ENCODE results near the gene SREK1.
"Not testable (repeated sequence)": the region's sequence is repeated elsewhere in the genome, so short reads cannot be mapped to it uniquely, and the experiment has no call there.

SREK1 gene

DNA sequence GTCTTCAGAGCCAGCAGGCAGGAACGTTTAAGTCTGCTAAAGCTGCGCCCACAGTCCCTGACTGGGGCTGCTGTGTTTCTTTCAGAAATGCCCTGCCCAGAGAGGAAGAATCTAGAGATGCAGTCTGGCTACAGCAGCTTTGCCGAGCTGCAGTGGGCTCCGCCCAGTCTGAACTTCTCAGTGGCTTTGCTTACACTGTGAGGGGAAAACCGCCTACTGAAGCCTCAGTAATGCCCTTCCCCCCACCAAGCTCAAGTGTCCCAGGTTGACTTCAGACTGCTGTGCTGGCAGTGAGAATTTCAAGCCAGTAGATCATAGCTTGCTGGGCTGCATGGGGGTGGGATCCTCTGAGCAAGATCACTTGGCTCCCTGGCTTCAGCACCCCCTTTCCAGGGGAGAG lies 78.4 kb downstream of the SREK1 start:
- no peak for DNase-seq (ENCODE audit: low read depth in 4 of 4, low spot score in 1 of 4)

DNA sequence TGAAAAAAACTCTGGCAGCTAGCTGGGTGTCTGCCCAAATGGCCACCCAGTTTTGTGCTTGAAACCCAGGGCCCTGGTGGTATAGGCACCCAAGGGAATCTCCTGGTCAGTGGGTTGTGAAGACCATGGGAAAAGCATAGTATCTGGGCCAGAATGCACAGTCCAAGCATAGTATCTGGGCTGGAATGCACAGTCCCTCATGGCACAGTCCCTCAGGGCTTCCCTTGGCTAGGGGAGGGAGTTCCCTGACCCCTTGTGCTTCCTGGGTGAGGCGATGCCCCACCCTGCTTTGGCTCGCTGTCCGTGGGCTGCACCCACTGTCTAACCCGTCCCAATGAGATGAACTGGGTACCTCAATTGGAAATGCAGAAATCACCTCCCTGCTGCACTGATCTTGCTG lies 78.8 kb downstream of the SREK1 start:
- DNase-seq (ENCODE audit: low read depth in 4 of 4, low spot score in 1 of 4): not testable (repeated sequence)

DNA sequence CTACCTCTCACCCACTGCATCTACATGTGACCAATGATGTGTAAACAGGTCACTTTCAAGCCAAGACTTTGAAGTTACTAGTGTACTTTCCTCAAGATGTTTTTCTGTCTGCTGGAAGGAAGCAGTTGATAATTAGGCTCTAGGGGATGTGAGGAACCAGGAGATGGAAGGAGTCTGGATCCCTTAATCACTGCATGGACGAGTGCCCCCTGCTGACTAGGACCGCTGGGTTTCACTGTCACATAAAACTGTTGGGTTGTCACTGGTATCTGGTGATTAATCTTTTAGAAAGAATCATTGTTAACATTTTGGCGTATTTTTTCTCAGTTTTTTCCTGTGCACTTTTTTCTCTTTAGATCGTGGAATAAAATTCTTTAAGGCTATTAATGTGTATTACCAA lies 79.5 kb downstream of the SREK1 start:
- DNase-seq (ENCODE audit: low read depth in 4 of 4, low spot score in 1 of 4): no peak

DNA sequence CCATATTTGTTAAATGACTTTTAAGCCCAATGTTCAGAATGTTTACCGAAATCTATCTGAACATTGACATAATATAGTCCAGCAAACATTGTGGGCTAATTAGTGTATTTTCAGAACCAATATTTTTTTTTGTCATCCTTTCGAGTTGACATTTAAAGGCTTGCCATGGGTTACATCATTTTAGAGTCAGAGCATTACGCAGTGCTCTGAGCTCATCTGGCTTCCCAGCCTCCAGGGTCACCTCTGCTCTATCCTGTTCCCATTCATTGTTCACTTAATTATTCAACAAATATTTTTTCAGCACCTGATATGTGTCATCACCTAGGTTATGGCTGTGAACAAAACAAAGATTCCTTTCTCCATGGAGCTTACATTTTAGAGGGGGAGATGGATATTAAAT lies 80.2 kb downstream of the SREK1 start:
- DNase-seq (ENCODE audit: low read depth in 4 of 4, low spot score in 1 of 4): no peak

DNA sequence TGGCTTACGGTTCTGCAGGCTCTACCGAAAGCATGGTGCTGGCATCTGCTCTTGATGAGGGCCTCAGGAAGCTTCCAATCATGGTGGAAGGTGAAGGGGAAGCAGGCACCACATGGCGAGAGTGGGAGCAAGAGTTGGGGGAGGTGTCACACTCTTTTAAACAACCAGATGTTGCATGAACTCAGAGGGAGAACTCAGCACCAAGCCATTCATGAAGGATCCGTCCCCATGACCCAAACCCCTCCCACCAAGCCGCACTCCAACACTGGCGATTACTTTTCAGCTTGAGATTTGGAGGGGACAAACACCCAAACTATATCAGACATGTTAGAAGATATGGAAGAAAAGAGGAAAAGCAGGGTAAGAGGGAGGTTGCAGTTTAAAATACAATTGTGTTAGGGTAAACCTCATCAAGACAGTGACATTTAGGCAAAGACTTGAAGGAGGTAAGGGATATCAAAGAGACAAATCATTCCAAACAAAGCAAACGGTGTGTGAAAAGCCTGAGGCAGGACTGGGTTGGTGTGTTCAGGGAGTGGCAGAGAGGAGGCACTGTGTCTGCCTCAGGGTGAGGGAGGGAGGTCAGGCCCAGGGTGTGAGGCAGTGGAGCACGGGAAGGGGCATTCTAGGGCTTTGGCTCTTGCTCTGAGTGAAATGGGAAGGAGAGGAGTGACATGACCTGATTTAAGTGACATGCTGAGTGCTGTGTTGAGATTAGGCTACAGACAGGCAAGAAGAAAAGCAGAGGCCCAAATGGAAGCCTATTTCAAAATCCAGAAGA lies 80.9 kb downstream of the SREK1 start:
- no peak for DNase-seq (ENCODE audit: low read depth in 4 of 4, low spot score in 1 of 4)

DNA sequence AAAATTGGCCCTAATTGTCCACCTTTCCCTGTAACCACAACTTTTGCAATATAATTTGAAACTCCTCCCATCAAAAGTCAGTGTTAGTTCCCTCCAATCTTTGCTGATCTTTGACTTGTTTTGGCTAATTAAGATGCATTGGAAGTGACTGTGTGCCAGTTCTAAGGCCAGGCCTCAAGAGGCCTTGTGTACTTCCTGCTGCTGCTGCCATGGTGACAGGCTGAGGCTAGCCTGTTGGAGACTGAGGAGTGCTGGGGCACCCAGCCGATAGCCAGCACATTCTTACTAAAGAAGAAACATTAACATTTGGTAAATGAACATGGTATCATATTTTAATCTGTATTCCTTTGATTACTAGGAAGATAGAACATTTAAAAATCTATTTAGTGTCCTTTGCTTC lies 86.5 kb downstream of the SREK1 start:
- no peak for DNase-seq (ENCODE audit: low read depth in 4 of 4, low spot score in 1 of 4)

DNA sequence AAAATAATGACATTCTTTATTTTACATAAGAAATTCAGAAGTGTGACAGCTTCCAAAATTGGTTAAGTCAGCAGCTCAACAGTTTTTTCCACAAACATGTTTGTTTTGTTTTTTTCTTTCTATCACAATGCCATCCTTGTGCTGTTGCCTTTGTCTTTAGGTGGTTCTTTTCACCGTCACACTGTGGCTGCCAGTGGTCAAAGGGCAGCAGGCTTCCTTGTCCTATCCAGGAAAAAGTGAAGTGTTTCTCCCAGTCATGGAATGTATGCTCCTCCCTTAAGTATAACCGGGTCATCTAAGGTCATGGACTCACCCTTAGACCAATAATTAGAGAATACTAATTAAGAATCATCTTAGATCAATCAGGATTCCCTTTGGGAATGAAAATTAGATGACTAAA lies 87.4 kb downstream of the SREK1 start:
- no peak for DNase-seq (ENCODE audit: low read depth in 4 of 4, low spot score in 1 of 4)

DNA sequence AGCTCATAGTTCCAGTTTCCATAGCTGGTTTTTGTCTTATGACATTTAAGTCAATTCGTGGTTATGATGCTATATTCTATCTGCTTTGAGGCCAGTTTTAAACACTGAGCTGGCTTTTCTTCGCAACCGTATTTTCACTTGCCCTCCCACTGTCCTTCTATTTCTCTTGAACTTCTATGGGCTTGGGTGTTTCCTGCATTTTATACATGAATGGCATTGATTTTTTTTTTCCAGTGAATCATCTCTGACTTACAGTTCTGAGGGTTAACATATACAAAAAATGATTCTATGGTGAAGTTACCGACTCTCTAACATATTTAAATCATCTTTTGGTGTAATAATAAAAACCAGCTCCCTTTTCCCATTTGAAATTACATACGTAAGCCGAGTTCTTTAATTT lies 88.2 kb downstream of the SREK1 start:
- DNase-seq (ENCODE audit: low read depth in 4 of 4, low spot score in 1 of 4): no peak

DNA sequence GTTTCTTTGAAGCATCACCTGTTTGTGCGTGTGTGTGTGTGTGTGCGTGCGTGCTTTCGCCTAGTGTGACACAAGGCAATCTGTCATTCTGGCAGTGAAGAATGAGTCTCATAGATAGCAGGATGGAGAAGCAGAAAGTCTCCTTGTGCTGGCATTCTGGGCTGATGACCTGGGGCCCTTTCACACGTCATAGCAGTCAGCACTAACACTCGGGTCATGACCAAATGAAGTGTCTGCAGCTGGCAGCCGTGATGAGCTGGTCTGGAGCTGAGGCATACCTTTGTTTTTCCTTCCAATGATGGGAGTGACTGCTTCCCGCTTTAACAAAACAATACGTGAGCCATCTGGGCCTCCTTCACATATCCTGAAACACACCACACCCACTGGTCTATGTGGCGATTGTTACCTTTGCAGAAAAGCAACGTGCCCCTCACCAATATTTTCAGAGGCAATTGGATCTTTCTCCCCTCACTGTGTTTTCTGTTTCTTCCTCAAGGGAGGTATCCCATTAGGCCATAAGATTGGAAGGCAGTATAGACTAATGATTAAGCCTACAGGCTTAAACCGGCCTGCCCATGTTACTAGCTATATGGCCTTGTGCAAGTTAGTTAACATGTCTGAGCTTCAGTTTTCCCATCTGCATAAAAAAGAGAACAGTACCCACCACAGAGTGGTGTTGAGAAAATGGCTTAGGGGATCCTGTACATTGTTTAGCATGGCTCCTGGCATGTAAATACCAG lies 88.8 kb downstream of the SREK1 start:
- no peak for DNase-seq (ENCODE audit: low read depth in 4 of 4, low spot score in 1 of 4)

All from stimulated activated CD4-positive, alpha-beta T cell treated with anti-CD3 and anti-CD28 coated beads, Interleukin-1b, Interleukin-23, amount 100 ng/mL, for 24 hours (primary cell).